GM12872 (cell line): ENCODE measurements around the gene SPANXN4.

Experiments
- TF ChIP-seq, protein P1 (sequence below): IDR thresholded peaks from 3 replicates; pipeline ENCODE4 v1.5.1; 2011; ENCODE audit warnings: low read depth, mild to moderate bottlenecking, low read length, moderate library complexity; ENCODE audit not compliant: insufficient read depth

SPANXN4 gene, protein sequence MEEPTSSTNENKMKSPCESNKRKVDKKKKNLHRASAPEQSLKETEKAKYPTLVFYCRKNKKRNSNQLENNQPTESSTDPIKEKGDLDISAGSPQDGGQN

GRCh38 chrX:143025628-143026027, at the start of gene SPANXN4:
Gene SPANXN4 (plus strand): TSS chrX:143025928. CDS start chrX:143026015, 87 bp downstream.
- TF ChIP-seq, protein P1, sequence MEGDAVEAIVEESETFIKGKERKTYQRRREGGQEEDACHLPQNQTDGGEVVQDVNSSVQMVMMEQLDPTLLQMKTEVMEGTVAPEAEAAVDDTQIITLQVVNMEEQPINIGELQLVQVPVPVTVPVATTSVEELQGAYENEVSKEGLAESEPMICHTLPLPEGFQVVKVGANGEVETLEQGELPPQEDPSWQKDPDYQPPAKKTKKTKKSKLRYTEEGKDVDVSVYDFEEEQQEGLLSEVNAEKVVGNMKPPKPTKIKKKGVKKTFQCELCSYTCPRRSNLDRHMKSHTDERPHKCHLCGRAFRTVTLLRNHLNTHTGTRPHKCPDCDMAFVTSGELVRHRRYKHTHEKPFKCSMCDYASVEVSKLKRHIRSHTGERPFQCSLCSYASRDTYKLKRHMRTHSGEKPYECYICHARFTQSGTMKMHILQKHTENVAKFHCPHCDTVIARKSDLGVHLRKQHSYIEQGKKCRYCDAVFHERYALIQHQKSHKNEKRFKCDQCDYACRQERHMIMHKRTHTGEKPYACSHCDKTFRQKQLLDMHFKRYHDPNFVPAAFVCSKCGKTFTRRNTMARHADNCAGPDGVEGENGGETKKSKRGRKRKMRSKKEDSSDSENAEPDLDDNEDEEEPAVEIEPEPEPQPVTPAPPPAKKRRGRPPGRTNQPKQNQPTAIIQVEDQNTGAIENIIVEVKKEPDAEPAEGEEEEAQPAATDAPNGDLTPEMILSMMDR = no peak

GRCh38 chrX:142977128-142977914, 48.4 kb upstream of the SPANXN4 start:
- TF ChIP-seq, protein P1 = no peak

GRCh38 chrX:142978130-142978684, 47.5 kb upstream of the SPANXN4 start:
- TF ChIP-seq, protein P1 = no peak

- TF ChIP-seq, protein P1 = no peak
Observed at GRCh38 chrX:142982679-142983078, 43.0 kb upstream of the SPANXN4 start.

GRCh38 chrX:142994988-142995387, 30.7 kb upstream of the SPANXN4 start:
- TF ChIP-seq, protein P1 = no peak

- TF ChIP-seq, protein P1 = no peak
Observed at GRCh38 chrX:142998447-142999198, 27.1 kb upstream of the SPANXN4 start.

- TF ChIP-seq, protein P1 = no peak
Observed at GRCh38 chrX:142999199-142999701, 26.5 kb upstream of the SPANXN4 start.
